PC-9 (cell line): Measurements from ENCODE around the gene TTL. TPM values are rescaled to one million over a fixed set of nuclear protein-coding genes. Genes with fewer than 3 reads are reported as not detected.

ENCODE experiments used
- BruUV-seq: library from RNA; stranded (reverse); fragments of 400-500 nt; replicated peaks from 2 replicates; lab custom pipeline; 2021; lab: Mats Ljungman, UMichigan
- CTCF ChIA-PET: fragments of 300-600 bp; sonication (Branson Sonifier 250); formaldehyde crosslinking; loops from one replicate; lab custom pipeline; 2022; ENCODE audit warnings: antibody characterized with exemption; lab: Charles Lee
- POLR2A ChIA-PET: fragments of 300-600 bp; sonication (Branson Sonifier 250); formaldehyde crosslinking; loops from one replicate; lab custom pipeline; 2022; ENCODE audit warnings: antibody characterized with exemption; ENCODE audit not compliant: unreplicated experiment; lab: Charles Lee
- DNase-seq, 2 experiments: peaks; one replicate each; pipeline versions ENCODE4 v3.0.0 to v3.0.0-alpha.2; 2015 to 2022; ENCODE audit warnings: mixed read lengths in 1 of 2
- H2AFZ ChIP-seq: fragments of 200-600 bp; sonication (generic); 2 replicates; pipeline ENCODE4 v1.8.1; 2017; ENCODE audit warnings: antibody characterized with exemption
- H3F3A ChIP-seq: fragments of 200-600 bp; sonication (generic); 2 replicates; pipeline ENCODE4 v1.8.1; 2017; ENCODE audit warnings: antibody characterized with exemption, mild to moderate bottlenecking, low read depth; ENCODE audit not compliant: insufficient read depth
- H3K27ac ChIP-seq: fragments of 200-600 bp; sonication (generic); 2 replicates; pipeline ENCODE4 v1.6.1; 2016; ENCODE audit warnings: mixed run types
- H3K27me3 ChIP-seq: fragments of 200-600 bp; sonication (generic); 2 replicates; pipeline ENCODE4 v1.6.1; 2016; ENCODE audit warnings: low read depth, mixed run types; ENCODE audit not compliant: insufficient read depth
- H3K36me3 ChIP-seq: fragments of 200-600 bp; sonication (generic); 2 replicates; pipeline ENCODE4 v1.6.1; 2016; ENCODE audit warnings: low read depth, mixed run types
- H3K4me1 ChIP-seq: fragments of 200-600 bp; sonication (generic); replicated peaks from 2 replicates; pipeline ENCODE4 v1.6.1; 2016; ENCODE audit warnings: mixed run types; ENCODE audit not compliant: insufficient read depth
- H3K4me2 ChIP-seq: fragments of 200-600 bp; sonication (generic); 2 replicates; pipeline ENCODE4 v1.6.1; 2017; ENCODE audit warnings: mixed run types
- H3K4me3 ChIP-seq: fragments of 200-600 bp; sonication (generic); 2 replicates; pipeline ENCODE4 v1.6.1; 2016; ENCODE audit warnings: mixed run types
- H3K79me2 ChIP-seq: fragments of 200-600 bp; sonication (generic); 2 replicates; pipeline ENCODE4 v1.6.1; 2017; ENCODE audit warnings: low read depth, mixed run types
- H3K9me2 ChIP-seq: fragments of 200-600 bp; sonication (generic); 2 replicates; pipeline ENCODE4 v1.8.1; 2017; ENCODE audit warnings: mild to moderate bottlenecking; ENCODE audit not compliant: insufficient read depth
- H3K9me3 ChIP-seq: fragments of 200-600 bp; sonication (generic); 2 replicates; pipeline ENCODE4 v1.8.1; 2016; ENCODE audit warnings: low read depth; ENCODE audit not compliant: insufficient read depth
- H4K20me1 ChIP-seq: fragments of 200-600 bp; sonication (generic); 2 replicates; pipeline ENCODE4 v1.8.1; 2017; ENCODE audit not compliant: insufficient read depth
- EZH2 ChIP-seq: fragments of 200-600 bp; sonication (generic); IDR thresholded peaks from 2 replicates; pipeline ENCODE4 v1.8.0; 2017; ENCODE audit warnings: antibody characterized with exemption, low read depth
- intact Hi-C: fragments of 100-400 bp; cut with micrococcal nuclease; formaldehyde crosslinking; loops from one replicate; pipeline ENCODE4 v1.10.0; 2022; ENCODE audit not compliant: unreplicated experiment
- total RNA-seq: library from RNA; stranded (reverse); gene quantifications from 2 replicates; pipeline ENCODE4 v1.2.3, GENCODE V29; 2021
- TF ChIP-seq, protein P1 (sequence below): fragments of 200-600 bp; sonication (generic); conservative IDR thresholded peaks from 2 replicates; pipeline ENCODE4 v1.6.1; 2017; ENCODE audit warnings: mixed run types, antibody characterized with exemption, mild to moderate bottlenecking, moderate library complexity

The TTL gene
- total RNA-seq, 1 experiment from 2014 or later = 25.4 TPM

DNA sequence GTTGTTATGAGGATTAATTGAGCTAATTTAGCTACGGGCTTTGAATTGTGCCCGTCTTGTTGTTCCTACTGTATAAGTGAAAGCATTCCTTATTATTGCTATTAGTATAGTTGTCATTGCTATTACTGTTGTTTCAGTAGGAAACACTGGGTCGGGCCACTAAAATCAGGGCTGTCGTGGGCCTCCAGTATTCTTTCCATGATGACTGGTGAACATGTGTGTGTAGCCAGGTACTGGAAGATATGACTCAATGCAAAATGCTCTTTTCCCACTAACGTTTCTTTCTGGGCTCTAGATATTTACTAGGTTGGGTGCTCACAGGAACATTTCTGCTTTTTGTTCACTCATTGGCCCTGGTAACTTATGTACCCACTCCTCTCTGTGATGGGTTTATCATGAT, 4.9 kb downstream of the TTL start:
- Histone ChIP-seq H3K4me1 (peaks cover 15% of the 10 kb centered on the region), H3K27ac (no peak overlapping the region), H4K20me1 (no peaks in the 10 kb centered on the region), H3K79me2 (peaks cover 31% of the 10 kb centered on the region), H3K9me3 (no peaks in the 10 kb centered on the region), H3K4me2 (no peak overlapping the region), H3K27me3 (no peaks in the 10 kb centered on the region), H3K36me3 (no peaks in the 10 kb centered on the region), H2AFZ (no peak overlapping the region), H3K9me2 (no peaks in the 10 kb centered on the region), H3F3A (peaks cover 19% of the 10 kb centered on the region), H3K4me3 (no peak overlapping the region)
- intact Hi-C loops = no loop called here
- CTCF ChIA-PET = no interaction called here
- no peak for TF ChIP-seq EZH2
- TF ChIP-seq, protein P1, sequence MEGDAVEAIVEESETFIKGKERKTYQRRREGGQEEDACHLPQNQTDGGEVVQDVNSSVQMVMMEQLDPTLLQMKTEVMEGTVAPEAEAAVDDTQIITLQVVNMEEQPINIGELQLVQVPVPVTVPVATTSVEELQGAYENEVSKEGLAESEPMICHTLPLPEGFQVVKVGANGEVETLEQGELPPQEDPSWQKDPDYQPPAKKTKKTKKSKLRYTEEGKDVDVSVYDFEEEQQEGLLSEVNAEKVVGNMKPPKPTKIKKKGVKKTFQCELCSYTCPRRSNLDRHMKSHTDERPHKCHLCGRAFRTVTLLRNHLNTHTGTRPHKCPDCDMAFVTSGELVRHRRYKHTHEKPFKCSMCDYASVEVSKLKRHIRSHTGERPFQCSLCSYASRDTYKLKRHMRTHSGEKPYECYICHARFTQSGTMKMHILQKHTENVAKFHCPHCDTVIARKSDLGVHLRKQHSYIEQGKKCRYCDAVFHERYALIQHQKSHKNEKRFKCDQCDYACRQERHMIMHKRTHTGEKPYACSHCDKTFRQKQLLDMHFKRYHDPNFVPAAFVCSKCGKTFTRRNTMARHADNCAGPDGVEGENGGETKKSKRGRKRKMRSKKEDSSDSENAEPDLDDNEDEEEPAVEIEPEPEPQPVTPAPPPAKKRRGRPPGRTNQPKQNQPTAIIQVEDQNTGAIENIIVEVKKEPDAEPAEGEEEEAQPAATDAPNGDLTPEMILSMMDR = no peak
- POLR2A ChIA-PET = no interaction called here
- DNase-seq = no peak
- no TSS peak for BruUV-seq

DNA sequence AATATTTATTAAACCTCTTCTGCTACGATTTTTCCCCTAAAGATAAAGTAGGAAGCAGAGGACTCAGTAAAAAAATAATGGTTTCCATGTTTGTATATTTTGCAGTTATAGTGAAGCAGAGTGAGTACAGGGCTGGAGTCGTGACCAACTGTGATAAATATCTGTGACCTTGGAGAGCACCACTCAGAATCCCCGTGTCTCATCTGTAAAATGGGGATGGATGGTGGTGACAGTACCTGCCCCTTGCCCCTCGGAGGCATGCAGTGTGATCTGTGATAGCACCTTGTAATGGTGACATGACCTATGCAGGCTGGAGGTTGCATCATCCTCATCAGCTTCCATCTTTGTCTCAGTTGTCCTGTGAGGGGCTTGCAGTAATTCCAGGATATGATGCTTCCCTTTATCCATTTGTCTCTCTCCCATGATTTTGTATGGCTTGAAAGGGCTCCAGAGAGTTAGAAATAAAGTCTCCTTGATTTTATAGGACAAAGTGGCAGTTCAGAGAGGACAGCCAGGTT, 5.5 kb downstream of the TTL start:
- H3K36me3 ChIP-seq = no peaks in the 10 kb centered on the region
- BruUV-seq = no TSS peak
- no peak for DNase-seq
- no peak overlapping the region for H2AFZ ChIP-seq
- H3K9me3 ChIP-seq = no peaks in the 10 kb centered on the region
- peaks cover 32% of the 10 kb centered on the region for H3K79me2 ChIP-seq
- no peak overlapping the region for H3K27ac ChIP-seq
- TF ChIP-seq EZH2 = no peak
- TF ChIP-seq, protein P1 = no peak
- H3F3A ChIP-seq = peaks cover 17% of the 10 kb centered on the region
- peaks cover 15% of the 10 kb centered on the region for H3K4me1 ChIP-seq
- POLR2A ChIA-PET = no interaction called here
- H3K4me2 ChIP-seq = no peak overlapping the region
- CTCF ChIA-PET = no interaction called here
- no peaks in the 10 kb centered on the region for H4K20me1 ChIP-seq
- H3K9me2 ChIP-seq = no peaks in the 10 kb centered on the region
- H3K4me3 ChIP-seq = no peak overlapping the region
- intact Hi-C loops = no loop called here
- no peaks in the 10 kb centered on the region for H3K27me3 ChIP-seq

DNA sequence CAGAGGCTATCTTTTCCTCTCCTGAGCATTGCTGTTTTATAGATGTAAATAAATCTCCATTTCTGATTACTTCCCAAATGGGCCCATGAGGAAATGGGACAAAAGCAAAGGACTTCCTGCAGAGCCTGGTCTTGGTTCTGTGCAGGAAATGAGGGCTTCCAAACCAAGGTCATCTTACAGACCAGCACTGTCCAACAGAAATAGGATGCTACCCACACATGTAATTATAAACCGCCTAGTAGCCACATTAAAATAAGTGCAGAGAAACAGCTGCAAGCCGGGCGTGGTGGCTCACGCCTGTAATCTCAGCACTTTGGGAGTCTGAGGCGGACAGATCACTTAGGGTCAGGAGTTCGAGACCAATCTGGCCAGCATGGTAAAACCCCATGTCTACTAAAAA, 6.2 kb downstream of the TTL start:
- Histone ChIP-seq H3K9me2 (no peaks in the 10 kb centered on the region), H3F3A (peaks cover 11% of the 10 kb centered on the region), H3K27ac (no peak overlapping the region), H3K4me2 (no peak overlapping the region), H4K20me1 (no peaks in the 10 kb centered on the region), H3K4me1 (peaks cover 17% of the 10 kb centered on the region), H3K27me3 (no peaks in the 10 kb centered on the region), H2AFZ (no peak overlapping the region), H3K79me2 (peaks cover 32% of the 10 kb centered on the region), H3K36me3 (no peaks in the 10 kb centered on the region), H3K4me3 (no peak overlapping the region), H3K9me3 (no peaks in the 10 kb centered on the region)
- BruUV-seq = no TSS peak
- CTCF ChIA-PET = no interaction called here
- TF ChIP-seq EZH2 = no peak
- TF ChIP-seq, protein P1 = no peak
- intact Hi-C loops = no loop called here
- no peak for DNase-seq
- POLR2A ChIA-PET = no interaction called here
